Esophagus muscularis mucosa (tissue), 4 donors: ENCODE measurements around the gene ARMC12. TPM values are rescaled to one million over a fixed set of nuclear protein-coding genes. Genes with fewer than 3 reads are reported as not detected.

Experiments used
- DNase-seq: peaks from one replicate; pipeline ENCODE4 v3.0.0-alpha.2; 2017; ENCODE audit errors: extremely low spot score
- H3K27ac ChIP-seq, 4 donors: fragments of 200-600 bp; sonication (generic); replicated peaks in 1 of 4; 1 replicate in 3 of 4; 2 replicates in 1 of 4; pipeline ENCODE4 v1.5.1; 2016 to 2019; ENCODE audit warnings: mild to moderate bottlenecking in 1 of 4
- H3K27me3 ChIP-seq, 4 donors: fragments of 200-600 bp; sonication (generic); one replicate each; pipeline versions ENCODE4 v1.5.1 to v1.6.0; 2016 to 2019
- H3K36me3 ChIP-seq, 4 donors: fragments of 200-600 bp; sonication (generic); one replicate each; pipeline ENCODE4 v1.5.1; 2016 to 2019
- H3K4me1 ChIP-seq, 4 donors: fragments of 200-600 bp; sonication (generic); one replicate each; pipeline ENCODE4 v1.5.1; 2016 to 2019
- H3K4me3 ChIP-seq, 4 donors: fragments of 200-600 bp; sonication (generic); 1 replicate in 2 of 4; 2 replicates in 2 of 4; pipeline ENCODE4 v1.5.1; 2016 to 2019; ENCODE audit warnings: mild to moderate bottlenecking in 4 of 4, moderate library complexity in 1 of 4
- H3K9me3 ChIP-seq, 4 donors: fragments of 200-600 bp; sonication (generic); 1 replicate in 3 of 4; 2 replicates in 1 of 4; pipeline ENCODE4 v1.5.1; 2016 to 2019
- EP300 ChIP-seq: sonication (generic); formaldehyde crosslinking; IDR thresholded peaks from one replicate; pipeline ENCODE4 v1.6.1; 2017; ENCODE audit warnings: antibody characterized with exemption
- POLR2A ChIP-seq: fragments of 450-650 bp; IDR thresholded peaks from one replicate; pipeline ENCODE4 v1.6.1; 2017; ENCODE audit warnings: antibody characterized with exemption, moderate library complexity, mild to moderate bottlenecking, low read depth
- POLR2AphosphoS5 ChIP-seq, 2 donors: sonication (generic); formaldehyde crosslinking; IDR thresholded peaks; one replicate each; pipeline ENCODE4 v1.6.1; 2017; ENCODE audit warnings: antibody characterized with exemption in 2 of 2
- WGBS: methylation state at CpG from one replicate; pipeline ENCODE4 v1.1.5; 2018; 5-methylcytosine and 5-hydroxymethylcytosine counted together
- intact Hi-C: fragments of 100-400 bp; cut with DNase I; formaldehyde crosslinking; loops from one replicate; pipeline ENCODE4 v1.15.1; 2023
- total RNA-seq, 4 donors: library from RNA; depleted of rRNA; stranded (reverse); fragments of >200 nt; gene quantifications; one replicate each; pipeline versions ENCODE4 v1.1.0 to v1.2.1, GENCODE V29; 2016
- TF ChIP-seq, protein P1 (sequence below), 3 experiments: fragments of 200-600 bp in 2 of 3; fragments of 450-650 bp in 1 of 3; sonication (generic) in 2 of 3; IDR thresholded peaks; one replicate each; pipeline ENCODE4 v1.5.1; 2017 to 2019; ENCODE audit warnings: antibody characterized with exemption in 3 of 3, mild to moderate bottlenecking in 2 of 3, moderate library complexity in 1 of 3

ARMC12 gene
- total RNA-seq, 4 donors from 2014 or later, result 0.50 to 1.0 (median 0.83) TPM; not detected in 1

DNA sequence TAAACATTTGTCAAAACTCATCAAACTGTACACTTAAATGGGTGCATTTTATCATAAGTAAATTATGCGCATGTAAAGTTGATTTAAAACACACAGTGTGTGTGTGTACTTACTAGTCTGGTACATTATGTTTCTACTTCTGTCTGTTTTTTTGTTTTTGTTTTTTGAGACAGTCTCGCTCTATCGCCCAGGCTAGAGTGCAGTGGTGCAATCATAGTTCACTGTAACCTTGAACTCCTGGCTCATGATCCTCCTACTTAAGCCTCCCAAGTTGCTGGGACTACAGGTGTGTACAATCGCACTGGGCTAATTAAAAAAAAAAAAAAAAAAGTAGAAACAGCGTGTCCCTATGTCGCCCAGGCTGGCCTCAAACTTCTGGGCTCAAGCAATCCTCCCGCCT is 25.1 kb upstream of the ARMC12 start:
- no peak overlapping the region for H3K27ac ChIP-seq
- no peaks in the 10 kb centered on the region for H3K9me3 ChIP-seq
- DNase-seq, result no peak
- 98% methylated on average over 7 of the region's 7 CpGs for WGBS
- H3K4me1 ChIP-seq, result peaks cover 0 to 8% (median 5%) of the 10 kb centered on the region in 4 donors
- intact Hi-C loops, result no loop called here
- H3K27me3 ChIP-seq, result no peaks in the 10 kb centered on the region
- no peaks in the 10 kb centered on the region for H3K36me3 ChIP-seq
- TF ChIP-seq POLR2AphosphoS5 (IDR thresholded peaks at IDR 0.05) (no peak), EP300 (no peak), POLR2A (no peak)
- TF ChIP-seq, protein P1, sequence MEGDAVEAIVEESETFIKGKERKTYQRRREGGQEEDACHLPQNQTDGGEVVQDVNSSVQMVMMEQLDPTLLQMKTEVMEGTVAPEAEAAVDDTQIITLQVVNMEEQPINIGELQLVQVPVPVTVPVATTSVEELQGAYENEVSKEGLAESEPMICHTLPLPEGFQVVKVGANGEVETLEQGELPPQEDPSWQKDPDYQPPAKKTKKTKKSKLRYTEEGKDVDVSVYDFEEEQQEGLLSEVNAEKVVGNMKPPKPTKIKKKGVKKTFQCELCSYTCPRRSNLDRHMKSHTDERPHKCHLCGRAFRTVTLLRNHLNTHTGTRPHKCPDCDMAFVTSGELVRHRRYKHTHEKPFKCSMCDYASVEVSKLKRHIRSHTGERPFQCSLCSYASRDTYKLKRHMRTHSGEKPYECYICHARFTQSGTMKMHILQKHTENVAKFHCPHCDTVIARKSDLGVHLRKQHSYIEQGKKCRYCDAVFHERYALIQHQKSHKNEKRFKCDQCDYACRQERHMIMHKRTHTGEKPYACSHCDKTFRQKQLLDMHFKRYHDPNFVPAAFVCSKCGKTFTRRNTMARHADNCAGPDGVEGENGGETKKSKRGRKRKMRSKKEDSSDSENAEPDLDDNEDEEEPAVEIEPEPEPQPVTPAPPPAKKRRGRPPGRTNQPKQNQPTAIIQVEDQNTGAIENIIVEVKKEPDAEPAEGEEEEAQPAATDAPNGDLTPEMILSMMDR (IDR thresholded peaks at IDR 0.05), result no peak
- H3K4me3 ChIP-seq, result no peak overlapping the region

DNA sequence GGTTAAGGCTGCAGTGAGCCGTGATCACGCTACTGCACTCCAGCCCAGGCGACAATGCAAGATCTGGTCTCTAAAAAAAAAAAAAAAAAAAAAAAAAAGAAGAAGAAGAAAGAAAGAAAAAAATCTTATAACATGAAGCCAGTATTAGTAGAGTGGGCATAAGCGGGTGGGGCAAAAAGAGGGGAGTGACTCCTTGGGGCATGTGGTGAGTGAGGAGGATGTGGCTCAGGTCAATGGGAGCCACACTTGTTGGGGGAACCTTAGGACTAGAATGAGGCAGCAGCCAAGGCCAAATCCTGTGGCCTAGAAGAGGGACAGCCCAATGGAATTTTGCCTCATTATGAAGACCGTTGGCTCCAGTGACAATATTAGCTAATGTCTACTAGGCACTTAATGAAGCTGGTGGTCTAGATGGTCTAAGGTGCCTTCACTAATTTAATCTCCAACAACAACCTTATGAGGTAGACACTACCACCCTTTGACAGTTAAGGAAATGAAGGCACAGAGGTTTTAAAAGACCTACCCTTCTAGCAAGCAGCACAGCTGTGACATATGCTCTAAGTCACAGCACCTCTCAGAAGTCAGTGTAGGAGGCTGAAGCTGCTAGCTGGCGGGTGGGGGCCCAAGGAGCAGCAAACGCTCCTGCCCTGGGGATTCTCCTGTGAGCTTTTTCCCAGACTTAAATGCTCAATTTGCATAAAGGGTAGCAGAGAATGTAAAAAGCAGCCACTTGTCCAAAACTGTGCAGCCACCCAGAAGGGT is 23.6 kb upstream of the ARMC12 start:
- no peaks in the 10 kb centered on the region for H3K9me3 ChIP-seq
- intact Hi-C loops, result no loop called here
- no peaks in the 10 kb centered on the region for H3K27me3 ChIP-seq
- H3K36me3 ChIP-seq, result no peaks in the 10 kb centered on the region
- H3K4me1 ChIP-seq, result peaks cover 3 to 23% (median 20%) of the 10 kb centered on the region in 4 donors
- no peak overlapping the region for H3K27ac ChIP-seq
- DNase-seq, result no peak
- no peak overlapping the region for H3K4me3 ChIP-seq
- 90% methylated on average over 7 of the region's 7 CpGs for WGBS
- TF ChIP-seq POLR2A (no peak), POLR2AphosphoS5 (IDR thresholded peaks at IDR 0.05) (no peak), EP300 (no peak)
- TF ChIP-seq, protein P1 (IDR thresholded peaks at IDR 0.05), result no peak

DNA sequence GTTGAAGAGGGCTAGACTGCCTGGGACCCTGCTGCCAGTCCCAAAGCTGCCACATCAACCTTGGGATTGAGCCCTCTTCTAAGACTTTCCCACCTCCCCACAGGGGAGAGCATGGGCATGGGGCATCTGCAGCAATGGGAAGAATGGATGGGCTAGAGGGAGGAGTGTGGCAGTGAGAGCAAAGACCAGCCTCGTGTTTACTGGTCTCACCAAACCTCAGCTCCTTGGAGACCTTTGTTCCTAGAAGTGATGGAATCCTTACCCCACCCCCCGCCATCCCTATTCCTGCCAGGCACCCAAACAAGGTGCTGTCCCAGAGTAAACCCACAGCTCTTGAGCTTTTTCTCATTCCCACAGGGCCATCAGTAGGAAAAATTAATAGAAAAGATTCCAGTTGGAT is 20.0 kb upstream of the ARMC12 start:
- no peaks in the 10 kb centered on the region for H3K27me3 ChIP-seq
- TF ChIP-seq, protein P1 (IDR thresholded peaks at IDR 0.05), result no peak
- TF ChIP-seq POLR2A, result no peak
- no peak for TF ChIP-seq POLR2AphosphoS5 (IDR thresholded peaks at IDR 0.05)
- TF ChIP-seq EP300, result no peak
- intact Hi-C loops, result no loop called here
- no peaks in the 10 kb centered on the region for H3K36me3 ChIP-seq
- H3K4me3 ChIP-seq, result no peak overlapping the region
- H3K4me1 ChIP-seq, result peaks cover 38 to 59% (median 56%) of the 10 kb centered on the region in 4 donors
- WGBS, result 68% methylated on average over 2 of the region's 2 CpGs
- no peak for DNase-seq
- H3K9me3 ChIP-seq, result no peaks in the 10 kb centered on the region
- H3K27ac ChIP-seq, result peak overlapping the region in 1 of 4 donors; percentile 100

DNA sequence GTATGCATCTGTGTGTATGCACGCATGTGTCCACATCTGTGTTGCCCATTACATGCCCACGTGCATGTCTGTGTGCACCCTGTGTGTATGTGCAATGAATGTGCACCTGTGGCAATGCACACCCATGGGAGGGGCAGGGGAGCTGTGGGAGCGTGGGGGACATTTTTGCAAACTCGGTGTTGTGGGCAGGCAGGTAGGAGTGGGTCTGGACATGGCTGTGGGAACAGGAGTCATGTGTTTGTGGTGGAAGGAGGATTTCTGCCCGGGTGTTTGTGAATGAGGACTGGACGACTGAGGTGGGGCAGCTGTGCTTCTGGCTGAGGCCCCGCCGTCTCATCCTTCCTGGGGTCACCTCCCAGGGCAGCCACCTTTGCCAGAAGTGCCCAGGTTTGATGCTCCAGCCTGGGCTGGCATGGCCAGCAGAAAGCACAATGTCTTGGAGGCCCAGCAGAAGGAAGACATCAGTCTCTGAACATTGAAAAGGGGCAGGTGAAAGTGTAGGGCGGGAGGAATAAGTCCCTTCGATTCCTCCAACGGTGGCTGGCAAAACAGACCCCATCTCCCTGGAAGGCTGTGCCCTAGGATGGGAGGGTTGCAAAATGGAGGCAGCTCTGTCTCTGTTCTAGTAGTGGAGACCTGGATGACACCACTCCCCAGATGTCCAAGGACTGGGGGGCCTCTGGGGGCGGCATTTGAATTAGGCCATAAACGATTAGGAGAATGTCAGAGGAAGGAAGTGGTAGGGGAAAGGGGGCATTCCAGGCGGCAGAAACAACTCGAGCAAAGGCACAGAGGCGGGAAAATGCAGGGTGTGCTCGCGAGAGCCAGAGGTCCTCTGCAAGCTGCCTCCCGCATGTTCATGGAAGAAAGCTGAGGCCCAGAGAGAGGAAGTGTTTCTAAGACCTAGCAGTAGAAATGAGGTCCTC is 19.1 kb upstream of the ARMC12 start:
- H3K36me3 ChIP-seq, result no peaks in the 10 kb centered on the region
- peaks cover 47 to 68% (median 65%) of the 10 kb centered on the region in 4 donors for H3K4me1 ChIP-seq
- DNase-seq, result no peak
- intact Hi-C loops, result no loop called here
- H3K9me3 ChIP-seq, result no peaks in the 10 kb centered on the region
- TF ChIP-seq POLR2AphosphoS5 (IDR thresholded peaks at IDR 0.05) (no peak), POLR2A (no peak), EP300 (no peak)
- TF ChIP-seq, protein P1 (IDR thresholded peaks at IDR 0.05), result no peak
- WGBS, result 80% methylated on average over 17 of the region's 19 CpGs
- H3K27ac ChIP-seq, result peak overlapping the region; percentile 84 to 100 (median 98)
- H3K4me3 ChIP-seq, result no peak overlapping the region
- no peaks in the 10 kb centered on the region for H3K27me3 ChIP-seq
